Measurements from ENCODE around the gene DOK7.
"Not testable (repeated sequence)": the region's sequence is repeated elsewhere in the genome, so short reads cannot be mapped to it uniquely, and the experiment has no call there.

The DOK7 gene

GRCh38 chr4:3508542-3508941 lies 45.4 kb downstream of the DOK7 start:
- TF ChIP-seq POLR2AphosphoS5 (IDR thresholded peaks at IDR 0.05; ENCODE audit: low read depth, low read length), result no peak
- no peak for TF ChIP-seq POU2F2 (IDR thresholded peaks at IDR 0.05; ENCODE audit: low read depth, low read length)
- TF ChIP-seq TAF1 (IDR thresholded peaks at IDR 0.05; ENCODE audit: low read depth, low read length), result no peak
- no peak for TF ChIP-seq SPI1 (IDR thresholded peaks at IDR 0.05; ENCODE audit: low read depth, low read length)
- TF ChIP-seq PAX5 (IDR thresholded peaks at IDR 0.05; ENCODE audit: insufficient read depth, low read length, severe bottlenecking), result no peak
- no peak for TF ChIP-seq POLR2A (IDR thresholded peaks at IDR 0.05; ENCODE audit: low read depth, low read length)
- DNase-seq (ENCODE audit: insufficient read length, low spot score) (no peak), FAIRE-seq (no peak)

GRCh38 chr4:3510481-3510880 lies 47.4 kb downstream of the DOK7 start:
- DNase-seq (ENCODE audit: insufficient read length, low spot score), result no peak
- FAIRE-seq, result no peak
- no peak for TF ChIP-seq POU2F2 (IDR thresholded peaks at IDR 0.05; ENCODE audit: low read depth, low read length)
- TF ChIP-seq PAX5 (IDR thresholded peaks at IDR 0.05; ENCODE audit: insufficient read depth, low read length, severe bottlenecking), result no peak

GRCh38 chr4:3511187-3511586 lies 48.1 kb downstream of the DOK7 start:
- FAIRE-seq (no peak), DNase-seq (ENCODE audit: insufficient read length, low spot score) (no peak)

GRCh38 chr4:3511601-3512000 lies 48.5 kb downstream of the DOK7 start:
- FAIRE-seq; DNase-seq (ENCODE audit: insufficient read length, low spot score): not testable (repeated sequence)

More at GRCh38 chr4:3511187-3511586, 48.1 kb downstream of the DOK7 start:
- TF ChIP-seq POU2F2 (IDR thresholded peaks at IDR 0.05; ENCODE audit: low read depth, low read length) (no peak), PAX5 (IDR thresholded peaks at IDR 0.05; ENCODE audit: insufficient read depth, low read length, severe bottlenecking) (no peak), SPI1 (IDR thresholded peaks at IDR 0.05; ENCODE audit: low read depth, low read length) (no peak), POLR2A (IDR thresholded peaks at IDR 0.05; ENCODE audit: low read depth, low read length) (no peak), TAF1 (IDR thresholded peaks at IDR 0.05; ENCODE audit: low read depth, low read length) (no peak), POLR2AphosphoS5 (IDR thresholded peaks at IDR 0.05; ENCODE audit: low read depth, low read length) (no peak)

- FAIRE-seq, result no peak
- DNase-seq (ENCODE audit: insufficient read length, low spot score), result no peak
- no peak for TF ChIP-seq POLR2A (IDR thresholded peaks at IDR 0.05; ENCODE audit: low read depth, low read length)
- TF ChIP-seq SPI1 (IDR thresholded peaks at IDR 0.05; ENCODE audit: low read depth, low read length), result no peak
- TF ChIP-seq POU2F2 (IDR thresholded peaks at IDR 0.05; ENCODE audit: low read depth, low read length), result no peak
- TF ChIP-seq TAF1 (IDR thresholded peaks at IDR 0.05; ENCODE audit: low read depth, low read length), result no peak
- TF ChIP-seq PAX5 (IDR thresholded peaks at IDR 0.05; ENCODE audit: insufficient read depth, low read length, severe bottlenecking), result no peak
These were observed 49.2 kb downstream of the DOK7 start for GRCh38 chr4:3512279-3512678.

- no peak for FAIRE-seq
- no peak for DNase-seq (ENCODE audit: insufficient read length, low spot score)
- TF ChIP-seq TAF1 (IDR thresholded peaks at IDR 0.05; ENCODE audit: low read depth, low read length) (no peak), POLR2AphosphoS5 (IDR thresholded peaks at IDR 0.05; ENCODE audit: low read depth, low read length) (no peak), POU2F2 (IDR thresholded peaks at IDR 0.05; ENCODE audit: low read depth, low read length) (no peak)
These were observed 49.6 kb downstream of the DOK7 start for GRCh38 chr4:3512719-3513118.

- FAIRE-seq, result no peak
- TF ChIP-seq TAF1 (IDR thresholded peaks at IDR 0.05; ENCODE audit: low read depth, low read length), result no peak
- no peak for TF ChIP-seq POLR2AphosphoS5 (IDR thresholded peaks at IDR 0.05; ENCODE audit: low read depth, low read length)
- no peak for TF ChIP-seq POLR2A (IDR thresholded peaks at IDR 0.05; ENCODE audit: low read depth, low read length)
- no peak for TF ChIP-seq SPI1 (IDR thresholded peaks at IDR 0.05; ENCODE audit: low read depth, low read length)
- TF ChIP-seq POU2F2 (IDR thresholded peaks at IDR 0.05; ENCODE audit: low read depth, low read length), result no peak
- TF ChIP-seq PAX5 (IDR thresholded peaks at IDR 0.05; ENCODE audit: insufficient read depth, low read length, severe bottlenecking), result no peak
- no peak for DNase-seq (ENCODE audit: insufficient read length, low spot score)
These were observed 50.7 kb downstream of the DOK7 start for GRCh38 chr4:3513807-3514206.

- FAIRE-seq (no peak), DNase-seq (ENCODE audit: insufficient read length, low spot score) (no peak)
- no peak for TF ChIP-seq PAX5 (IDR thresholded peaks at IDR 0.05; ENCODE audit: insufficient read depth, low read length, severe bottlenecking)
- TF ChIP-seq SPI1 (IDR thresholded peaks at IDR 0.05; ENCODE audit: low read depth, low read length), result no peak
These were observed 51.2 kb downstream of the DOK7 start for GRCh38 chr4:3514221-3514780.

GRCh38 chr4:3514806-3515501 lies 51.8 kb downstream of the DOK7 start:
- DNase-seq (ENCODE audit: insufficient read length, low spot score), result no peak
- no peak for TF ChIP-seq POLR2A (IDR thresholded peaks at IDR 0.05; ENCODE audit: low read depth, low read length)
- FAIRE-seq, result no peak

- DNase-seq (ENCODE audit: insufficient read length, low spot score), result no peak
- no peak for FAIRE-seq
- TF ChIP-seq POLR2A (IDR thresholded peaks at IDR 0.05; ENCODE audit: low read depth, low read length) (no peak), POU2F2 (IDR thresholded peaks at IDR 0.05; ENCODE audit: low read depth, low read length) (no peak), TAF1 (IDR thresholded peaks at IDR 0.05; ENCODE audit: low read depth, low read length) (no peak), SPI1 (IDR thresholded peaks at IDR 0.05; ENCODE audit: low read depth, low read length) (no peak), PAX5 (IDR thresholded peaks at IDR 0.05; ENCODE audit: insufficient read depth, low read length, severe bottlenecking) (no peak), POLR2AphosphoS5 (IDR thresholded peaks at IDR 0.05; ENCODE audit: low read depth, low read length) (no peak)
These were observed 52.5 kb downstream of the DOK7 start for GRCh38 chr4:3515646-3516045.
